ENCODE data around the gene ABCD3. TPM values are rescaled to one million over a fixed set of nuclear protein-coding genes. Genes with fewer than 3 reads are reported as not detected.
A peak's percentile ranks its signal among the peaks of the same experiment; 100 is the strongest.
"Not testable (repeated sequence)": the region's sequence is repeated elsewhere in the genome, so short reads cannot be mapped to it uniquely, and the experiment has no call there.

Gene ABCD3
- total RNA-seq, 1 donor from 2014 or later = 54.9 TPM

DNA sequence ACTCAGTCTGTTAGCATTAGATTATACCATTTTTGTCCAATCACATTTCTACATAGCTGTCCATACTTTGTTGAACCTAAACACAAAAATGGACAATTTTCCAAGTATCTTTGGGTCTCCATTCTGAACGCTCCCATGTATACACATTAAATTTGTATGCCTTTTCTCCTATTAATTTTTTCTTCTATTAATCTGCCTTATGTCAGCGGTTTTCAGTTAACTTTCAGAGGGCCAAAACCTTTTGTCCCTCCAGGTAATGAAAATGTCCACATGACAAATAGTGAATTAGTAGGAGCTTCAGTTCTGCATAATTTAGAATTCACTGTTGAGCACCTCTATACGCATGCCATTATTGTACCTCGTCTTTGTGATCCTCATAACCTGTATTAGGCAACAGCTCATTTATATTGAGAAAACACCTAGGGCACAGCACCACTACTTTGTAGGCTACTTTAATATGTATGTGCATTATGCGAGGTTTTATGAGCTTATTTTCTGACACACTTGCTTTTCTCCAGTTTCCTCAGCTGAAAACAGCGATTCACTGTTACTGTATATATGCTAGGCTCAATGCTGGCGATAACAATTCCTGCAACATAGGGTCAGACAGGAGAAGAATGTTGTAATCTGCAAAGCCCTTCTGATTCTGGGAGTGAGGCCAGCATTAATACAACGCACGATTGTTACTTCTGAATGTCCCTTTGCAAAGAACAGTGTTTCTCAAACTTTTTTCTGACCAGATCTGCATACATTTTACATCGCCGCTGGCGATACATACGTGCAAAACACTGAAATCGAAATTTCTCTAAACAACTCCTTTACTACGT, 1.1 kb upstream of the ABCD3 start:
- ATAC-seq = peak; percentile 34 to 57

DNA sequence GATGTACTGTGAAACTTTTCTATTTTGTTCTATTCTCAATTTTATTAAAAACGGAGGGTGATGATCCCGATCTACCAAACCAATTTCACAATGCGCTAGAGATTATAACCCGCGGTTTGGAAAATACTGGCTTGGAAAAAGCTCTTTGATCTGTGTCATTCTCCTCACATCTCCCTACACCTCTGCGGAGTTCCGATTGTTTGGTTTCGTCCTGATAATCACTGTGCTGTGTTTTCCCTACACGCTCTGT, 536 bp upstream of the ABCD3 start:
- TF ChIP-seq, protein P1, sequence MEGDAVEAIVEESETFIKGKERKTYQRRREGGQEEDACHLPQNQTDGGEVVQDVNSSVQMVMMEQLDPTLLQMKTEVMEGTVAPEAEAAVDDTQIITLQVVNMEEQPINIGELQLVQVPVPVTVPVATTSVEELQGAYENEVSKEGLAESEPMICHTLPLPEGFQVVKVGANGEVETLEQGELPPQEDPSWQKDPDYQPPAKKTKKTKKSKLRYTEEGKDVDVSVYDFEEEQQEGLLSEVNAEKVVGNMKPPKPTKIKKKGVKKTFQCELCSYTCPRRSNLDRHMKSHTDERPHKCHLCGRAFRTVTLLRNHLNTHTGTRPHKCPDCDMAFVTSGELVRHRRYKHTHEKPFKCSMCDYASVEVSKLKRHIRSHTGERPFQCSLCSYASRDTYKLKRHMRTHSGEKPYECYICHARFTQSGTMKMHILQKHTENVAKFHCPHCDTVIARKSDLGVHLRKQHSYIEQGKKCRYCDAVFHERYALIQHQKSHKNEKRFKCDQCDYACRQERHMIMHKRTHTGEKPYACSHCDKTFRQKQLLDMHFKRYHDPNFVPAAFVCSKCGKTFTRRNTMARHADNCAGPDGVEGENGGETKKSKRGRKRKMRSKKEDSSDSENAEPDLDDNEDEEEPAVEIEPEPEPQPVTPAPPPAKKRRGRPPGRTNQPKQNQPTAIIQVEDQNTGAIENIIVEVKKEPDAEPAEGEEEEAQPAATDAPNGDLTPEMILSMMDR (IDR thresholded peaks at IDR 0.05) = no peak
- H3K4me1 ChIP-seq = peaks cover 27% of the 10 kb centered on the region
- intact Hi-C loops (cut with DNase I) = no loop called here
- H3K9me3 ChIP-seq = no peaks in the 10 kb centered on the region
- H3K4me3 ChIP-seq = peak overlapping the region; percentile 91
- ATAC-seq = no peak
- DNase-seq = no peak
- no peaks in the 10 kb centered on the region for H3K27me3 ChIP-seq (ENCODE audit: low read depth)
- H3K27ac ChIP-seq = peak overlapping the region; percentile 92
- H3K36me3 ChIP-seq = no peaks in the 10 kb centered on the region

More for the DNA sequence above, 1.1 kb upstream of the ABCD3 start:
- TF ChIP-seq, protein P1 (IDR thresholded peaks at IDR 0.05) = no peak
- no peaks in the 10 kb centered on the region for H3K36me3 ChIP-seq
- no peaks in the 10 kb centered on the region for H3K27me3 ChIP-seq (ENCODE audit: low read depth)
- H3K4me1 ChIP-seq = peaks cover 27% of the 10 kb centered on the region
- H3K27ac ChIP-seq = peak overlapping the region; percentile 92
- H3K4me3 ChIP-seq = peak overlapping the region; percentile 91
- H3K9me3 ChIP-seq = no peaks in the 10 kb centered on the region
- no peak for DNase-seq
- intact Hi-C loops (cut with DNase I) = no loop called here

DNA sequence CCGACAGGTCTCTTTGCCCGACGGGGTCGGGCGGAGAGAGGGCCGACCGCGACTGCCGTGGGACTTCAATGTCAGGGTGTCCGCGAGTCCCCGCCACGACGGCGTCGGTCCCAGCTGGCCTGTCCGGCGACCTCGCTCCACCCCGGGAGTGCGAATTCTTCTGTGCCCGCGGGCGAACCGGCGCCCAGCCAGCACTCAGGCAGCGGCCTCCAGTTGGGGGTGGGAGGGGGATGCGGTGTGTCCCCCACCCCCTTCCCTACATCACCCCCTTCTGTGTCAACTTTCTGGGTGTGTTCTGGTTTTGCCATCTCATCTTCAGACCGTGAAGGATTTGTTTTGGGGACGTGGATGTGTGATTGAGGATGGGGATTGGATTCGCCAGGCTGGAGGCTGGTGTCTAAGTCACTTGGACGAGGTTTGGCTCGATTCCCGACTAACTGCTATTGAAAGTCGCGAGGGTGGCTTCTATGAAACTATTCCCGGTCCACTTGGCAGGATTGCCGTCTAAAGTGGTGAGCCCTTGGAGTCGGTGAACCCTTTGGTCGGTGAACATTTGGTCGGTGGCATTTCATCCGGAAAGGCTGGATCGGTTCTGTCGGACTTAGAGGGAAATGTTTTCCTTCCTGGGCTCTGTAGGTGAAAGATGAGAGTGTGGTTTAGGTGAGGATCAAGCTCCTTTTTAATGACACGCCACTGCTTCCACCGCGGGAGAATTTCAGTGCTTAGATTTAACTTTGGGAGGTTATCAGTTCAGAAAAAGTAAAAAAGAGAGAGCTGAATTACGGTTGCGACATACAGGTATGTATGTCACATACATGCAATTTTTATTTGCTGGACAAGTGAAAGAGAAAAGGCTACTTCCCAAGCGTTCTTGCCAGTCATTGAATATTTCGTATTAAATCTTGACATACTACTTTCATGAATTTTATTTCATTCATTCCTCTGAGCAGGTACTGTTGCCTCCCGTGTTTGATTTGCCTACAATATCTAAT, 771 bp downstream of the ABCD3 start:
- intact Hi-C loops (cut with DNase I) = no loop called here
- H3K36me3 ChIP-seq = no peaks in the 10 kb centered on the region
- ATAC-seq (peak; percentile 51 to 52), DNase-seq (peak; percentile 52)
- H3K27ac ChIP-seq = peak overlapping the region; percentile 92
- TF ChIP-seq, protein P1 (IDR thresholded peaks at IDR 0.05) = no peak
- no peaks in the 10 kb centered on the region for H3K27me3 ChIP-seq (ENCODE audit: low read depth)
- H3K4me3 ChIP-seq = peak overlapping the region; percentile 91
- H3K4me1 ChIP-seq = peaks cover 34% of the 10 kb centered on the region
- no peaks in the 10 kb centered on the region for H3K9me3 ChIP-seq

DNA sequence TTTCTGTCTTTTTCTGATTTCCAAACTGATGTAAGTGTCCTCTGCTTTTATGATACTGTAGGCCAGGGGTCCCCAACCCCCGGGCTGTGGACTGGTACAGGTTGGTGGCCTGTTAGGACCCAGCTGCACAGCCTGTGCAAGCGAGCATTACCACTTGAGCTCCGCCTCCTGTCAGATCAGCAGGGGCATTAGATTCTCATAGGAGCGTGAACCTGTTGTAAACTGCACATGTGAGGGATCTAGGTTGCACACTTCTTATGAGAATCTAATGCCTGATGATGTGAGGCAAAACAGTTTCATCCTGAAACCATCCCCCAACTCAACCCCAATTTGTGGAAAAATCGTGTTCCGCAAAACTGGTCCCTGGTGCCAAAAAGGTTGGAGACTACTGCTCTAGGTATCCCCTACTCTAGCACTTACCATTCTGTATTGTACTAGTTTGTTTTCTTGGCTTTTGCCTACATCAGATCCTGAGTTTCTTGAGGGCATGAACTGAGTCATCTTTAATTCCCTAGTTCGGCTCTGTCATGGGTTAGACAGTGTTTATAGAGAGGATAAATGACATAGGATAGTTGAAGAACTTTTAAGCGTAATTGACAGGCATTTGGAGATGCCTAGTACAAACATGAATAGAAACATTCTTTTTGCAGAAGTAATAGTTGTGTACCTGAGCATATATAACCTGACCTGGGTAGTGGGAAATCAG, 4.1 kb downstream of the ABCD3 start:
- ATAC-seq (no peak), DNase-seq (no peak)
- no peaks in the 10 kb centered on the region for H3K36me3 ChIP-seq
- peaks cover 41% of the 10 kb centered on the region for H3K4me1 ChIP-seq
- no peak overlapping the region for H3K4me3 ChIP-seq
- no peaks in the 10 kb centered on the region for H3K9me3 ChIP-seq
- intact Hi-C loops (cut with DNase I) = no loop called here
- H3K27ac ChIP-seq = no peak overlapping the region
- no peaks in the 10 kb centered on the region for H3K27me3 ChIP-seq (ENCODE audit: low read depth)
- TF ChIP-seq, protein P1 (IDR thresholded peaks at IDR 0.05) = no peak

DNA sequence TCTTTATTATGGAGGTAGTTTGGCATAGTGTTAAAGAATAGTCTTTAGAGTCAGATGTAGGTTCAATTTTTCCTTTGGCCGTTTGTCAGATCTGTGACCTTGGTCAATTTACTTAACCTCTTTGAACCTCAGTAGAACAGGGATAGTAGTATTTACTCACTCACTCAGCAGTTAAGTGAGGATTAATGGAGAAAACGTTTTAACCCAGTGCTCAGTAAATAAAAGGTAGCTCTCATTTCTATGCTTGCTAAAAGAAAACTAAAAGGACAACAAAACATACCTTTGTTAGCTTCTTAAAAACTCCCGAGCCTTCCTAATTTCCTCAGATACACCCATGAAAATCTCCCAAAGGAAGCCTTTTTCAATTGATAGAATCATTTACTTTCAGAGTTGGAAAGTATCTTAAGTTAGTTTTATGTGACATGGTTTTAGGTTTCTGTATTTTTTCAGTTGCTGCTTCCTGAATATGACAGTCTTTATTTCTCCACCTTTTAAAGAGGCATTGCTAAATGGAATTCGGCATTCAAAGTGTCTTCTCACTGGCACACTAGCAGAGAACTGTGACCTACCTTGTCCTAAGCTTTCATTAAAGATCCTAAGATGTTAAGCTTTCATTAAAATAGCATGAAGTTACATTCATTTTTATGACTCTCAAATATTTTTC, 7.8 kb downstream of the ABCD3 start:
- ATAC-seq = peak in 1 of 2 donors; percentile 88
- Histone ChIP-seq H3K27ac (no peak overlapping the region), H3K9me3 (no peaks in the 10 kb centered on the region), H3K27me3 (ENCODE audit: low read depth) (no peaks in the 10 kb centered on the region), H3K36me3 (no peaks in the 10 kb centered on the region), H3K4me1 (peaks cover 22% of the 10 kb centered on the region), H3K4me3 (peak overlapping the region; percentile 10)
- intact Hi-C loops (cut with DNase I) = no loop called here
- TF ChIP-seq, protein P1 (IDR thresholded peaks at IDR 0.05) = no peak
- no peak for DNase-seq

DNA sequence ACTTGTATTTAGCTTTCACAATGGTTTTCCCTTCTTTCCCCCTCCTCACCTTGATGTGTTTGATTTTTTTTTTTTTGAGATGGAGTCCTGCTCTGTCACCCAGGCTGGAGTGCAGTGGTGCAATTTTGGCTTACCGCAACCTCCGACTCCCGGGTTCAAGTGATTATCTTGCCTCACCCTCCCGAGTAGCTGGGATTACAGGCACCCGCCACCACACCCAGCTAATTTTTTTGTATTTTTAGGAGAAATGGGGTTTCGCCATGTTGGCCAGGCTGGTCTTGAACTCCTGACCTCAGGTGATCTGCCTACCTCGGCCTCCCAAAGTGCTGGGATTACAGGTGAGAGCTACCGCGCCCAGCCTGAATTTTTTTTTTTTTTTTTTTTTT, 8.3 kb downstream of the ABCD3 start:
- H3K27me3 ChIP-seq (ENCODE audit: low read depth); H3K36me3 ChIP-seq; ATAC-seq; H3K27ac ChIP-seq; DNase-seq; H3K9me3 ChIP-seq; intact Hi-C loops (cut with DNase I): not testable (repeated sequence)
- H3K4me3 ChIP-seq = peak overlapping the region; percentile 10
- peaks cover 22% of the 10 kb centered on the region for H3K4me1 ChIP-seq
